SH-SY5Y (cell line): ENCODE data around the gene MIA3.

Experiments
- GATA2 ChIP-seq: IDR thresholded peaks from 2 replicates; pipeline ENCODE4 v1.6.1; 2011; ENCODE audit warnings: mild to moderate bottlenecking, low read depth, low read length
- GATA3 ChIP-seq: IDR thresholded peaks from 2 replicates; pipeline ENCODE4 v1.6.1; 2011; ENCODE audit warnings: low read depth, mild to moderate bottlenecking, low read length, moderate library complexity

GRCh38 chr1:222613627-222614026 is 4.3 kb upstream of the MIA3 start:
- TF ChIP-seq GATA2 (no peak), GATA3 (no peak)
